DMS153 treated with DMSO at 0.1 percent for 48 hours (cell line): ENCODE data around the gene VIPAS39.
A peak's percentile ranks its signal among the peaks of the same experiment; 100 is the strongest.

Source experiments
- DNase-seq: peaks from one replicate; lab custom pipeline; 2025; ENCODE audit not compliant: unreplicated experiment; lab: John Stamatoyannopoulos, UW

VIPAS39 gene

GRCh38 chr14:77457522-77458248 is at the start of gene VIPAS39, which contains the start of gene AHSA1:
TSS of gene VIPAS39 (minus strand) at chr14:77457601. CDS start at chr14:77454102, 3,499 bp downstream.
TSS of gene AHSA1 (plus strand) at chr14:77458093. CDS start at chr14:77458190, 97 bp downstream.
- DNase-seq, result peak; percentile 99

GRCh38 chr14:77505031-77505430 is 47.6 kb upstream of the VIPAS39 start:
- no peak for DNase-seq

- no peak for DNase-seq
Observed at GRCh38 chr14:77503138-77503537, 45.7 kb upstream of the VIPAS39 start.

- no peak for DNase-seq
Observed at GRCh38 chr14:77502109-77502782, 44.8 kb upstream of the VIPAS39 start.

- peak; percentile 21 for DNase-seq
Observed at GRCh38 chr14:77498984-77499527, 41.7 kb upstream of the VIPAS39 start.

GRCh38 chr14:77498120-77498979 is 40.9 kb upstream of the VIPAS39 start, which contains the start of gene ISM2:
TSS of gene ISM2 (minus strand) at chr14:77498816. CDS start at chr14:77498793, 23 bp downstream.
- DNase-seq, result no peak

- no peak for DNase-seq
Observed at GRCh38 chr14:77495334-77495733, 37.9 kb upstream of the VIPAS39 start.

GRCh38 chr14:77491056-77491455 is 33.7 kb upstream of the VIPAS39 start:
- DNase-seq, result no peak

- DNase-seq, result no peak
Observed at GRCh38 chr14:77490347-77490986, 33.1 kb upstream of the VIPAS39 start.

GRCh38 chr14:77489041-77489440 is 31.6 kb upstream of the VIPAS39 start:
- DNase-seq, result no peak

GRCh38 chr14:77488558-77488957 is 31.2 kb upstream of the VIPAS39 start:
- DNase-seq, result no peak

- DNase-seq, result no peak
Observed at GRCh38 chr14:77485901-77486678, 28.7 kb upstream of the VIPAS39 start.

GRCh38 chr14:77485256-77485655 is 27.9 kb upstream of the VIPAS39 start:
- DNase-seq, result no peak

- DNase-seq, result no peak
Observed at GRCh38 chr14:77482422-77482821, 25.0 kb upstream of the VIPAS39 start.

- DNase-seq, result no peak
Observed at GRCh38 chr14:77478796-77479195, 21.4 kb upstream of the VIPAS39 start.

- DNase-seq, result no peak
Observed at GRCh38 chr14:77478029-77478428, 20.6 kb upstream of the VIPAS39 start.

GRCh38 chr14:77475432-77476115 is 18.2 kb upstream of the VIPAS39 start:
- DNase-seq, result no peak

- no peak for DNase-seq
Observed at GRCh38 chr14:77474479-77475177, 17.2 kb upstream of the VIPAS39 start.

GRCh38 chr14:77473921-77474320 is 16.5 kb upstream of the VIPAS39 start:
- DNase-seq, result no peak
